ENCODE data around the gene NAP1L1.

Gene NAP1L1

DNA sequence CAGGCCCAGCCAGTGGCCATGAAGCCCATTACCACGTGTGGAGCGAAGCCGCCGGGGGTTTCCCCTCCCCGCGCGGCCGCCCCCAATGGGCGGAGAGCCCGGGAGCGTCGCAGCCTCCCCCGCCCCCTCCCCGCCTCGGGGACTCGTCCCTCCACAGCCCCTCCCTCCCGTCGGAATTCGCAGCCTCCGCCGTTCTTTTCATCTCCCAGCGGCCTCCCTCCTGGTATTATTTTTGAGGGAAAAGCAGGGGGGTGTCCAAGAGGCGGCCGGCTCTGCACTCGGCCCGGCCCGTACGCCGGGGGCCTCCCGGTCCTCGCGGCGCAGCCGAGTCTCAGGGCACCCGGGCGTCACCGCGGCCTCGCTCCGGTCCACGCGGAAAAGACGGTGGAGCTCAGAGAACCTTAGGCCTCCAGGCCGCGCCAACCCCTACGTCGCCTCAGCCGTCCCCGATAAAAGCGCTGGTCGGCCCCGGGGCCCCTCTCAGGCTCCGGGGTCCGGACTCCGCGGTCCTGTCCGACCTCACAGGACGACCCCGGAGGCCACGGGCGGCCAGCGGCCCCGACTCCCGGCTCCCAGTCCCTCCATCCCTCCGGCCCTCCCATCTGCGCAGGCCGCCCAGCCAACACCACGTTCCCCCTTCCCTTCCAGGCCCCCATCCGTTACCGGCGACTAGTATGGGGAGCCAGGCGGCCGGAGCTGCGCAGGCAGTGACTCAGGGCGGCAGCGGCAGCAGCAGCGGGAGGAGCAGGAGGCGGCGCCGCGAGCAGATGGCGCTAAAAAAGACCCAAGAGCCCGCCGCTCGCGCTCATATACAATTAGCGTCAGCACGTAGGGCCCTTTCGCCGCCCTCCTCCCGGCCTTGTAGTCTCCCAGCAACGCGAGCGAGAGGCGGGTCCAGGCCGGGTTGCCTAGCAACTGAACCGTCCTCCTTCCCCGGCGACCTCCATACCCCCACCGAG, at the start of gene NAP1L1:
Gene NAP1L1 (minus strand): TSS at position 782 of the 959 bp plus-strand sequence. CDS start 10,466 bp downstream, outside the sequence.
- DNase-seq (ENCODE audit: low read depth): peak; percentile 97

DNA sequence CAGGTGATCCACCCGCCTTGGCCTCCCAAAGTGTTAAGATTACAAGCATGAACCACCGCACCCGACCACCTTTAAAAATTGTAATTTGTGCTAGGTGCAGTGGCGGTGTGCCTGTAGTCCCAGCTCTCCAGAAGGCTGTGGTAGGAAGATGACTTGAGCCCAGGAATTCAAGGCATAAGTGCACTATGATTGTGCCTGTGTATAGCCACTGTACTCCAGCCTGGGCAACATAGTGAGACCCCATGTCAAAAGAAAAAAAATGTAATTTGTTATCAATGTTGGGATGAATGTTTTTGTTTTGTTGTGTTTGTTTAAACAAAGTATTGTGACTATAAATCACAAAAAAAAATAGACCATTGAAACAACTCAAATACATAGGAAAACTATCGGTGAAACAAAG, 43.1 kb upstream of the NAP1L1 start:
- no peak for DNase-seq (ENCODE audit: low read depth)

GRCh38 chr12:76124456-76124855, 40.0 kb upstream of the NAP1L1 start:
- DNase-seq (ENCODE audit: low read depth): no peak

DNA sequence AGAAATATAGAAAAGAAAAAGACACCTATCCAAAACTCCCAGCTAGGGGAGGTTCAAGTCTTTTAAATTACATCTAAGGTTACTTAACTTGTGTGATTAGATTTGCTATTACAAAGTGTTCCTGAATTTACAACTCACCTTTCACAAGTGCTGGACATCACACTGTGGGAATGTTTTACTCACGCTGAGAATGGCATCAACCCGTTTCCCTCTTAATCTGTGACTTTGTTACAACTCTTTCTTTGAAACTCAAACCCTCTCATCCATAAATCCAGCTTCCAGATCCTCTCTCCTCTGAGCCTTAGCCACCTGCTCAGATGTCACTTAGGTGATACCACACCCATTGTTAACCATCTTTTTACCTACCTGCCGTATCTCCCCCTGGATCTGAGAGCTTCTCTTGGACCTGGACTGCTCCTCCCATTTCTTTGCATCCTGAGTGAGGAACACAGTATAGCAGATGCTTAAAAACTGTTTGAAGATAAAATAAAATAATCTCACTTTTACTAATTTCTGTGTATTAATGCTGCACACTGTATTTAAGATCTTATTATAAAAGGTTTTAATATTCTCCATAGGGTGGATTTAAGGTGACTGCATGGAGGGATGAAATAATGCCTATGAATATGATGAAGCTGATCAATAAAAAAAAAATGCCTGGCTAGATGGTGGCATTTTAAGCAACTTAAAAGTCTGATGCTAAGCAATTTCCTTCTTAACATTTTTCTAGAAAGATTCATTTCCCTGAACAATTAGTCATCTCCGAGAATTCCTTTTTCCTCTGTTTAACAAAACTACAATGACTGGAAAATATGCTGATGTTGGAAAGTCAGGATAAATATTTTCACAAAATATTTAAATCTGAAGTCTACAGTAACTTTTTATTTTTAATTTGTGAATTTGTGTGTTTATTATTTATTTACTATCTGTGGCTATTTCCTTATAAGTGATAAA, 39.1 kb upstream of the NAP1L1 start:
- no peak for DNase-seq (ENCODE audit: low read depth)

DNA sequence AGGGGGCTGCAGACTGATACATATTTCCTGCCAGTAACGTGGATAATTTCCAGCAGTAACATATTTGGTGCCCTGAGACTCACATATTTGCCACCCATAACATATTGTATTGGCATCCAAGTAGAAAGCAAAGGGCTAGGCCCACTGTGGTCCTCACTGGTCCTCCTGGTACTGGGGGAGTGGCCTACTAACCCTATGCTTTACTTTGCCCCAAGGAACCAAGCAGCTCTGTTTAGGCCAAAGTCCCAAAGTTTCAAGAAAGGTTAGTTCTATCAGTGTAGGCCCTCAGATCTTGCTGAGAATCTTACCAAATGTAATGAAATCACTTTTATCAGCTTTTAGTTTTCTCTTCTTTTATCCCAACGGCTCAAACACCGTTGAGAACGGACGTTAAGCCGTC, 35.4 kb upstream of the NAP1L1 start:
- DNase-seq (ENCODE audit: low read depth): no peak

DNA sequence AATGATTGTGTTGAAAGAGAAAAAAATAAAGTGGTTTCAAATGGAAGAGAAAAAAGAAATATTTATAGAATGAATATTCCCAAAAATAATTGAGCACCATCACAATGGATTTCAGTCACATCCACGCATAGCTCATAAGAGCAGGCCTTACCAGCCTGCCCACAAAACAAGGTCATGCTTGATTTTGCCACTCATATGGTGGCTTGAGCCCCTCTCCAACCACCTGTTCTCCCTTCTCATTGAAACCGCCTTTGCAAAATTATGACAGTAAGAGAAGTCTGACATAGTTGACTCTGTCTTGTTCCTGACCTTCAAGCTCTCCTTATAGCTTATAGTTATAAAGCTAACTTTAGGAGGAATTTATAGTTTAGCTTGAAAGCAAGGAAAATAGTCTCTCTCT, 33.3 kb upstream of the NAP1L1 start:
- no peak for DNase-seq (ENCODE audit: low read depth)

- no peak for DNase-seq (ENCODE audit: low read depth)
These were observed 32.7 kb upstream of the NAP1L1 start for GRCh38 chr12:76117067-76117691.

GRCh38 chr12:76113800-76114757, 29.6 kb upstream of the NAP1L1 start:
- DNase-seq (ENCODE audit: low read depth): no peak

DNA sequence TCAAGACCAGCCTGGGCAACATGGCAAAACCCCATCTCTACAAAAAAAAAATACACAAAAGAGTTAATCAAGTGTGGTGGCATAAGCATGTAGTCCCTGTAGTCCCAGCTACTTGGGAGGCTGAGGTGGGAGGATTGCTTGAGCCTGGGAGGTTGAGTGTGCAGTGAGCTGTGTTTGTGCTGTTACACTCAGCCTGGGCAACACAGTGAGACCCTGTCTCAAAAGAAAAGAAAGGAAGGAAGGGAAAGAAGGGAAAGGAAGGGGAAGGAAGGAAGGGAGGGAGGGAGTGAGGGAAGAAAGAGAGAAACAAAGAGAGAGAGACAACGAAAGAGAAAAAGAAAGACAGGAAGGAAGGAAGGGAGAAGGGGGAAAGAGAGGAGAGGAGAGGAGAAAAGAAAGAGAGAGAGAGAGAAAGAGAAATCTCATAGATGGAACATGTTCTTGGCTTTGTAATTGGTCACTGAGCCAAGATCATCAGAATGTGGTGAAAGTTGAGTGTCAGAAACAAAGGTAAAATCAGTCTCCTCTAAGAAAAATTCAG, 26.8 kb upstream of the NAP1L1 start:
- DNase-seq (ENCODE audit: low read depth): no peak

GRCh38 chr12:76109879-76110278, 25.4 kb upstream of the NAP1L1 start:
- DNase-seq (ENCODE audit: low read depth): no peak

DNA sequence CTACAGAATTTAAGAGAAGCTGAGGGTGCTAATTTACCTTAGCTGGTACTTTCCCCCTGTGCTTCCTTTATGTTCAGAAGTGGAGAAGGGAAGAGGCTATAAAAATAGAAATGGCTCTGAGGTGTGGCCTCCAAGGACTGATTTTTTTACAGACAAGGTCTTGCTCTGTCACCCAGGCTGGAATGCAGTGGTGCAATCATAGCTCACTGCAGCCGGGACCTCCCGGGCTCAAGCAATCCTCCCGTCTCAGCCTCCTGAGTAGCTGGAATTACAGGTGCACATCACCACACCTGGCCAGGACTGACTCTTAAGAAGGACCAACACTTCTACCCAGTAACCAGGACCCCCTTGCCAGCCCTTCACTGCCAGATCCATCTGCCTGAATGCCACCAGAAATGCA, 23.9 kb upstream of the NAP1L1 start:
- DNase-seq (ENCODE audit: low read depth): no peak

DNA sequence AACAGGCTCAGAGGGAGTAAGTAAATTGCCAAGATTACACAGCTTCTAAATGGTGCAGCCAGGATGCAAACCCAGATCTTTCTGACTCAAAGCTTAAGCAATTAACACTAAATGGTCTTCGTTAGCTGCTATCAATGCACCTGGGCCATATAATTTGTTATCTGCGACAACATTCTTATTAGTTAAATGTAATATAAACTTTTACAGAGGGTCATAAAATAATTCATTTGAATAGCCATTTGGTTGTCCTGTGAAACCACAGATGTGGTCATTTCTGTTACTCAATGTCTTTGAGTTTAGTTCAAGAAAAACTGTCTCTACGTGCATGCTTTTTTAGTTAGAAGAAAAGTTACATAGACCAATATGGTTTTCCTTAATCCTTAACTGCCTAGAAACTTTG, 22.1 kb upstream of the NAP1L1 start:
- DNase-seq (ENCODE audit: low read depth): no peak

- DNase-seq (ENCODE audit: low read depth): no peak
These were observed 19.5 kb upstream of the NAP1L1 start for GRCh38 chr12:76103958-76104357.

DNA sequence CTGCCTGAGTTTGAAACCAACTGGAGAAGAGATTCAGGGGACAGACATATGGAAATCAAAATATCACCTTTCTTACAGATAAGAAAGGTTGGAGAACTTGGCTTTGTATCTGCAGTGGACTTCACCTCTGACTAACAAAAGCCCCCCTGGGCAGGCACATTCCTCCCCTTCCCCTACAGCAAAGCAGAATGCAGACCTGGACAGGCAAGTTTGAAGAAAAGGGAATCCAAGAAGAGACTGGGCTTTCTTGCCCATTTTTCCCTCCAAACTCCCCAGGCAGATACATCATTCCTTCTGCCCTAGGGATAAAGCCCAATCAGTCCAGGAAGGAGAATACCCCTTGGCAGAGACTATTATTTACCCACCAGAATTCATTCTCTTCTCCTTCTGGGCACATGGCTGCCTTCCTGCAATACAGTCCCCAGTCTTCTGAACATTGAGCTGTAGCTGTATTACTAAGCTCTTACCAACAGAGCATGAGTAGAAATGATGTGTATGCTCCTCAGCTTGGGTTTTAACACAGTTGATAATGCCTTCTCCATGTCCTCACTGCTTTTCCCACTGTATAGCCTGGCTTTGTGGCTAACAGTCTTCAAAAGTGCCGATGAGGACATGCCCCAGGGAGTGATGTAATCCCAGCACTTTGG, 17.4 kb upstream of the NAP1L1 start:
- no peak for DNase-seq (ENCODE audit: low read depth)

DNA sequence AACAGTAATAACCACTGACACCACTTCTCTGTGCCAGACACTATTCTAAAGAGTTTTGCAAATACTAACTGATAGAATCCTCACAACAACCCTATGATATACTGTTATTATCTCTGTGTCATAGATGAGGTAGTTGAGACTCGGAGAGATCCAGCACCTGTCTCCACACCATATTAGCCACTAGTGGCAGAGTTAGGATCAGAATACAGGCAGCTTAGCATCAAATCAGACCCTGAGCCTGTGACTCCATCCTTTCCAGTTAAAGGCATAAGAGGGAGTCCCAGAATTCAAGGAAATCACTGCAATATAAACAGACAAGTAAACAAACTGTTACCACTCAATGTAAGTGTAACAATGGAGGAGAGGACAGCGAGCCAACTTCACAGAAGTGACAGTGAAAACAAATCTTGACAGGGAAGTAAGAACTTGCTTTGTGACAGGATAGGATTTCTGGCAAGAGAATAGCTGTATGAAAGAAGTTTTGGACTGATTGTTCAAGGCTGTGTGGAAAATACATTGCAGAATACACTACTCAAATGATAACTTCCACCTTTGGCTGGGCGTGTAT, 11.7 kb upstream of the NAP1L1 start:
- no peak for DNase-seq (ENCODE audit: low read depth)

GRCh38 chr12:76094754-76095153, 10.3 kb upstream of the NAP1L1 start:
- no peak for DNase-seq (ENCODE audit: low read depth)

GRCh38 chr12:76091246-76091754, 6.8 kb upstream of the NAP1L1 start:
- DNase-seq (ENCODE audit: low read depth): no peak

GRCh38 chr12:76085520-76085868, 1.0 kb upstream of the NAP1L1 start:
- DNase-seq (ENCODE audit: low read depth): no peak

GRCh38 chr12:76084863-76085519, 506 bp upstream of the NAP1L1 start:
- peak; percentile 29 for DNase-seq (ENCODE audit: low read depth)
